GM12878 (cell line): ENCODE data around the gene CAB39L. TPM values are rescaled to one million over a fixed set of nuclear protein-coding genes. Genes with fewer than 3 reads are reported as not detected.

Experiments used
- ETV6 ChIP-seq, 2 experiments: fragments of 450-650 bp in 1 of 2; IDR thresholded peaks in 1 of 2; conservative IDR thresholded peaks in 1 of 2; 2 replicates each; pipeline ENCODE4 v1.6.1; 2014; ENCODE audit warnings: antibody characterized with exemption in 1 of 2, borderline replicate concordance in 1 of 2, low read depth in 1 of 2, mild to moderate bottlenecking in 1 of 2, moderate library complexity in 1 of 2
- MXI1 ChIP-seq: fragments of 150-350 bp; IDR thresholded peaks from 2 replicates; pipeline ENCODE4 v1.6.1; 2011; ENCODE audit warnings: low read depth, mild to moderate bottlenecking, inconsistent platforms, low read length, improper control_type of control experiment
- NFYA ChIP-seq: IDR thresholded peaks from 2 replicates; pipeline ENCODE4 v1.6.1; 2011; ENCODE audit warnings: low read depth, mild to moderate bottlenecking, low read length, improper control_type of control experiment, borderline replicate concordance
- POLR2AphosphoS5 ChIP-seq: IDR thresholded peaks from 2 replicates; pipeline ENCODE4 v1.6.1; 2011; ENCODE audit warnings: mild to moderate bottlenecking, low read length, inconsistent platforms
- RELA ChIP-seq: fragments of 450-650 bp; IDR thresholded peaks from 2 replicates; pipeline ENCODE4 v1.8.0; 2014; ENCODE audit warnings: borderline replicate concordance; ENCODE audit not compliant: partially characterized antibody
- SUPT20H ChIP-seq: IDR thresholded peaks from 2 replicates; pipeline ENCODE4 v1.6.1; 2011; ENCODE audit warnings: low read depth, mild to moderate bottlenecking, low read length, moderate library complexity, borderline replicate concordance; ENCODE audit not compliant: control insufficient read depth
- WRNIP1 ChIP-seq: IDR thresholded peaks from 2 replicates; pipeline ENCODE4 v1.6.1; 2011; ENCODE audit warnings: low read depth, low read length, improper control_type of control experiment, borderline replicate concordance
- ZNF384 ChIP-seq: IDR thresholded peaks from 2 replicates; pipeline ENCODE4 v1.6.1; 2012; ENCODE audit warnings: low read depth, mild to moderate bottlenecking, low read length, improper control_type of control experiment, borderline replicate concordance
- polyA plus RNA-seq, 11 experiments: library from polyadenylated mRNA; depleted of rRNA in 4 of 11; unstranded in 6 of 11; stranded (reverse) in 5 of 11; fragments of >200 nt; fragmentation: Nextera tagmentation in 4 of 11; fragmentation: Illumina TruSeq in 1 of 11; extraction: Ambion mirVana in 4 of 11; extraction: Trizol in 1 of 11; gene quantifications; 1 replicate in 1 of 11; 2 replicates in 10 of 11; pipeline versions ENCODE4 v1.2.1 to v1.2.3, GENCODE V29; 2011 to 2016; ENCODE audit warnings: inconsistent platforms in 2 of 11, missing spikeins in 2 of 11, low read depth in 1 of 11
- total RNA-seq, 4 experiments: library from RNA; depleted of rRNA in 3 of 4; stranded (reverse); fragments of >200 nt in 3 of 4; fragmentation: Illumina TruSeq in 1 of 4; extraction: Trizol in 1 of 4; gene quantifications; 2 replicates each; pipeline versions ENCODE4 v1.2.1 to v1.2.3, GENCODE V29; 2013 to 2021
- TF ChIP-seq, protein P1 (sequence below): fragments of 450-650 bp; formaldehyde crosslinking; IDR thresholded peaks from 2 replicates; pipeline ENCODE4 v1.4.0; 2020; ENCODE audit warnings: mild to moderate bottlenecking, moderate library complexity
- TF ChIP-seq, protein P2 (sequence below): fragments of 450-650 bp; IDR thresholded peaks from 2 replicates; pipeline ENCODE4 v1.6.1; 2017; ENCODE audit warnings: low read depth, mild to moderate bottlenecking, moderate library complexity
- TF ChIP-seq, protein P3 (sequence below): fragments of 450-650 bp; IDR thresholded peaks from 2 replicates; pipeline ENCODE4 v1.6.1; 2017; ENCODE audit warnings: mild to moderate bottlenecking, moderate library complexity
- TF ChIP-seq, protein P4 (sequence below): IDR thresholded peaks from 2 replicates; pipeline ENCODE4 v1.6.1; 2012; ENCODE audit warnings: improper control_type of control experiment, low read depth, low read length; ENCODE audit not compliant: insufficient replicate concordance

CAB39L gene
- total and polyA plus RNA-seq, 10 of the 15 experiments (the other 5 are each of a cell fraction or from before 2014, with no cell fraction given): 0.88 to 3.0 (median 1.7) TPM

DNA sequence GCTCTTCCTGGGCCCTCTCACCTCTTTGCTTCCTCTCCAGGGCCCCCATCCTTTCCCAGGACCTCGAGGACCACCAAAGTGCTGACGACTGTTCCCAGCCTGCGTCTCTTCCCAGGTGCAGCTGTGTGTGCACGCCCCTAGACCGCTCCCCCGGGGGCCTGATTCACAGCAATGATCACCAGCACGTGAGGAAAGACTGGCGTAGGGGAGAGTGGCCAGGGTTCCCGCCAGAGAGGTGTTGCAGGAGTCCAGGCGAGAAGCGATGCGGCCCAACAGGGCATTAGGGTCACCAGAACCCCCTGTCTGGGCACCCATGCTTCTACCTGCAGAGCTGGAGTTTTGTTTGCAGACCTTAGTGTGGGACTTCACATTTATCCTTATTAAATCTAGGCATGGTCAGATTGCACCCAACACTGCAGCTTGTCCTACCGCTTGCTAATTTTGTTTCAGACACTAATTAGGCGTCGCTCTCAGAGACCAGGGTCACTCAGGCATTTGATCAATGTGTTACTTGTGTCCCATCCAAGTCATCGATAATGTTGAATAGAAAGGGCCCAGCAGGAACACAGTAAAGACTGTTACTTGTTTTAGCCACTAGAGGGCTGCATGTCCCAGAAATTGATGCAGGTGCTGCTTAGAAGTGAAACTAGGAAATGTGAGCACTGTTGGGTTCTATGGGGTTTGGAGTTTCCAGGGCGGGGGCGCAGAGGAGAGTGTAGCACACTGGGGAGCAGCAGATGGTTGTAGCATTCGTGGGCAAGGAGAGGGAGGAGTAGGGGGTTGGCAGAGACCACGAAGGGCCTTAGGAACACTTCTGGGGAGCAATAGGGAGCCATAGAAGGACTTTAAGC is 142.9 kb downstream of the CAB39L start (continued):
- TF ChIP-seq POLR2AphosphoS5 (no peak), ZNF384 (no peak), ETV6 (conservative IDR thresholded peaks at IDR 0.05 in 1 of 2, IDR thresholded peaks at IDR 0.05 in 1 of 2; ENCODE audit: borderline replicate concordance in 1 of 2, low read depth in 1 of 2) (no peak), WRNIP1 (no peak), MXI1 (no peak), NFYA (no peak), SUPT20H (no peak), RELA (no peak)
- TF ChIP-seq, protein P1, sequence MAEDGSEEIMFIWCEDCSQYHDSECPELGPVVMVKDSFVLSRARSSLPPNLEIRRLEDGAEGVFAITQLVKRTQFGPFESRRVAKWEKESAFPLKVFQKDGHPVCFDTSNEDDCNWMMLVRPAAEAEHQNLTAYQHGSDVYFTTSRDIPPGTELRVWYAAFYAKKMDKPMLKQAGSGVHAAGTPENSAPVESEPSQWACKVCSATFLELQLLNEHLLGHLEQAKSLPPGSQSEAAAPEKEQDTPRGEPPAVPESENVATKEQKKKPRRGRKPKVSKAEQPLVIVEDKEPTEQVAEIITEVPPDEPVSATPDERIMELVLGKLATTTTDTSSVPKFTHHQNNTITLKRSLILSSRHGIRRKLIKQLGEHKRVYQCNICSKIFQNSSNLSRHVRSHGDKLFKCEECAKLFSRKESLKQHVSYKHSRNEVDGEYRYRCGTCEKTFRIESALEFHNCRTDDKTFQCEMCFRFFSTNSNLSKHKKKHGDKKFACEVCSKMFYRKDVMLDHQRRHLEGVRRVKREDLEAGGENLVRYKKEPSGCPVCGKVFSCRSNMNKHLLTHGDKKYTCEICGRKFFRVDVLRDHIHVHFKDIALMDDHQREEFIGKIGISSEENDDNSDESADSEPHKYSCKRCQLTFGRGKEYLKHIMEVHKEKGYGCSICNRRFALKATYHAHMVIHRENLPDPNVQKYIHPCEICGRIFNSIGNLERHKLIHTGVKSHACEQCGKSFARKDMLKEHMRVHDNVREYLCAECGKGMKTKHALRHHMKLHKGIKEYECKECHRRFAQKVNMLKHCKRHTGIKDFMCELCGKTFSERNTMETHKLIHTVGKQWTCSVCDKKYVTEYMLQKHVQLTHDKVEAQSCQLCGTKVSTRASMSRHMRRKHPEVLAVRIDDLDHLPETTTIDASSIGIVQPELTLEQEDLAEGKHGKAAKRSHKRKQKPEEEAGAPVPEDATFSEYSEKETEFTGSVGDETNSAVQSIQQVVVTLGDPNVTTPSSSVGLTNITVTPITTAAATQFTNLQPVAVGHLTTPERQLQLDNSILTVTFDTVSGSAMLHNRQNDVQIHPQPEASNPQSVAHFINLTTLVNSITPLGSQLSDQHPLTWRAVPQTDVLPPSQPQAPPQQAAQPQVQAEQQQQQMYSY (CRISPR knock-in tag): no peak
- TF ChIP-seq, protein P2, sequence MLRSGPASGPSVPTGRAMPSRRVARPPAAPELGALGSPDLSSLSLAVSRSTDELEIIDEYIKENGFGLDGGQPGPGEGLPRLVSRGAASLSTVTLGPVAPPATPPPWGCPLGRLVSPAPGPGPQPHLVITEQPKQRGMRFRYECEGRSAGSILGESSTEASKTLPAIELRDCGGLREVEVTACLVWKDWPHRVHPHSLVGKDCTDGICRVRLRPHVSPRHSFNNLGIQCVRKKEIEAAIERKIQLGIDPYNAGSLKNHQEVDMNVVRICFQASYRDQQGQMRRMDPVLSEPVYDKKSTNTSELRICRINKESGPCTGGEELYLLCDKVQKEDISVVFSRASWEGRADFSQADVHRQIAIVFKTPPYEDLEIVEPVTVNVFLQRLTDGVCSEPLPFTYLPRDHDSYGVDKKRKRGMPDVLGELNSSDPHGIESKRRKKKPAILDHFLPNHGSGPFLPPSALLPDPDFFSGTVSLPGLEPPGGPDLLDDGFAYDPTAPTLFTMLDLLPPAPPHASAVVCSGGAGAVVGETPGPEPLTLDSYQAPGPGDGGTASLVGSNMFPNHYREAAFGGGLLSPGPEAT: no peak
- TF ChIP-seq, protein P3, sequence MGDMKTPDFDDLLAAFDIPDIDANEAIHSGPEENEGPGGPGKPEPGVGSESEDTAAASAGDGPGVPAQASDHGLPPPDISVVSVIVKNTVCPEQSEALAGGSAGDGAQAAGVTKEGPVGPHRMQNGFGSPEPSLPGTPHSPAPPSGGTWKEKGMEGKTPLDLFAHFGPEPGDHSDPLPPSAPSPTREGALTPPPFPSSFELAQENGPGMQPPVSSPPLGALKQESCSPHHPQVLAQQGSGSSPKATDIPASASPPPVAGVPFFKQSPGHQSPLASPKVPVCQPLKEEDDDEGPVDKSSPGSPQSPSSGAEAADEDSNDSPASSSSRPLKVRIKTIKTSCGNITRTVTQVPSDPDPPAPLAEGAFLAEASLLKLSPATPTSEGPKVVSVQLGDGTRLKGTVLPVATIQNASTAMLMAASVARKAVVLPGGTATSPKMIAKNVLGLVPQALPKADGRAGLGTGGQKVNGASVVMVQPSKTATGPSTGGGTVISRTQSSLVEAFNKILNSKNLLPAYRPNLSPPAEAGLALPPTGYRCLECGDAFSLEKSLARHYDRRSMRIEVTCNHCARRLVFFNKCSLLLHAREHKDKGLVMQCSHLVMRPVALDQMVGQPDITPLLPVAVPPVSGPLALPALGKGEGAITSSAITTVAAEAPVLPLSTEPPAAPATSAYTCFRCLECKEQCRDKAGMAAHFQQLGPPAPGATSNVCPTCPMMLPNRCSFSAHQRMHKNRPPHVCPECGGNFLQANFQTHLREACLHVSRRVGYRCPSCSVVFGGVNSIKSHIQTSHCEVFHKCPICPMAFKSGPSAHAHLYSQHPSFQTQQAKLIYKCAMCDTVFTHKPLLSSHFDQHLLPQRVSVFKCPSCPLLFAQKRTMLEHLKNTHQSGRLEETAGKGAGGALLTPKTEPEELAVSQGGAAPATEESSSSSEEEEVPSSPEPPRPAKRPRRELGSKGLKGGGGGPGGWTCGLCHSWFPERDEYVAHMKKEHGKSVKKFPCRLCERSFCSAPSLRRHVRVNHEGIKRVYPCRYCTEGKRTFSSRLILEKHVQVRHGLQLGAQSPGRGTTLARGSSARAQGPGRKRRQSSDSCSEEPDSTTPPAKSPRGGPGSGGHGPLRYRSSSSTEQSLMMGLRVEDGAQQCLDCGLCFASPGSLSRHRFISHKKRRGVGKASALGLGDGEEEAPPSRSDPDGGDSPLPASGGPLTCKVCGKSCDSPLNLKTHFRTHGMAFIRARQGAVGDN: no peak
- TF ChIP-seq, protein P4, sequence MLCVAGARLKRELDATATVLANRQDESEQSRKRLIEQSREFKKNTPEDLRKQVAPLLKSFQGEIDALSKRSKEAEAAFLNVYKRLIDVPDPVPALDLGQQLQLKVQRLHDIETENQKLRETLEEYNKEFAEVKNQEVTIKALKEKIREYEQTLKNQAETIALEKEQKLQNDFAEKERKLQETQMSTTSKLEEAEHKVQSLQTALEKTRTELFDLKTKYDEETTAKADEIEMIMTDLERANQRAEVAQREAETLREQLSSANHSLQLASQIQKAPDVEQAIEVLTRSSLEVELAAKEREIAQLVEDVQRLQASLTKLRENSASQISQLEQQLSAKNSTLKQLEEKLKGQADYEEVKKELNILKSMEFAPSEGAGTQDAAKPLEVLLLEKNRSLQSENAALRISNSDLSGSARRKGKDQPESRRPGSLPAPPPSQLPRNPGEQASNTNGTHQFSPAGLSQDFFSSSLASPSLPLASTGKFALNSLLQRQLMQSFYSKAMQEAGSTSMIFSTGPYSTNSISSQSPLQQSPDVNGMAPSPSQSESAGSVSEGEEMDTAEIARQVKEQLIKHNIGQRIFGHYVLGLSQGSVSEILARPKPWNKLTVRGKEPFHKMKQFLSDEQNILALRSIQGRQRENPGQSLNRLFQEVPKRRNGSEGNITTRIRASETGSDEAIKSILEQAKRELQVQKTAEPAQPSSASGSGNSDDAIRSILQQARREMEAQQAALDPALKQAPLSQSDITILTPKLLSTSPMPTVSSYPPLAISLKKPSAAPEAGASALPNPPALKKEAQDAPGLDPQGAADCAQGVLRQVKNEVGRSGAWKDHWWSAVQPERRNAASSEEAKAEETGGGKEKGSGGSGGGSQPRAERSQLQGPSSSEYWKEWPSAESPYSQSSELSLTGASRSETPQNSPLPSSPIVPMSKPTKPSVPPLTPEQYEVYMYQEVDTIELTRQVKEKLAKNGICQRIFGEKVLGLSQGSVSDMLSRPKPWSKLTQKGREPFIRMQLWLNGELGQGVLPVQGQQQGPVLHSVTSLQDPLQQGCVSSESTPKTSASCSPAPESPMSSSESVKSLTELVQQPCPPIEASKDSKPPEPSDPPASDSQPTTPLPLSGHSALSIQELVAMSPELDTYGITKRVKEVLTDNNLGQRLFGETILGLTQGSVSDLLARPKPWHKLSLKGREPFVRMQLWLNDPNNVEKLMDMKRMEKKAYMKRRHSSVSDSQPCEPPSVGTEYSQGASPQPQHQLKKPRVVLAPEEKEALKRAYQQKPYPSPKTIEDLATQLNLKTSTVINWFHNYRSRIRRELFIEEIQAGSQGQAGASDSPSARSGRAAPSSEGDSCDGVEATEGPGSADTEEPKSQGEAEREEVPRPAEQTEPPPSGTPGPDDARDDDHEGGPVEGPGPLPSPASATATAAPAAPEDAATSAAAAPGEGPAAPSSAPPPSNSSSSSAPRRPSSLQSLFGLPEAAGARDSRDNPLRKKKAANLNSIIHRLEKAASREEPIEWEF: no peak
